GM12891 (cell line): Measurements from ENCODE around the gene TLE3.
"Not testable (repeated sequence)": the region's sequence is repeated elsewhere in the genome, so short reads cannot be mapped to it uniquely, and the experiment has no call there.

Source experiments
- DNase-seq: peaks from one replicate; pipeline ENCODE4 v3.0.0; 2011; ENCODE audit warnings: low spot score; ENCODE audit not compliant: insufficient read length
- FAIRE-seq: peaks from 2 replicates; lab custom pipeline; 2011; peaks lifted over from hg19 to GRCh38; lab: Jason Lieb, UNC
- PAX5 ChIP-seq: IDR thresholded peaks from 2 replicates; pipeline ENCODE4 v1.6.1; 2011; ENCODE audit warnings: low read length, moderate library complexity, mild to moderate bottlenecking; ENCODE audit not compliant: insufficient read depth, severe bottlenecking
- POLR2A ChIP-seq: IDR thresholded peaks from 2 replicates; pipeline ENCODE4 v1.6.1; 2011; ENCODE audit warnings: low read depth, low read length, control low read depth
- POLR2AphosphoS5 ChIP-seq: IDR thresholded peaks from 2 replicates; pipeline ENCODE4 v1.6.1; 2011; ENCODE audit warnings: low read depth, low read length, control low read depth
- POU2F2 ChIP-seq: IDR thresholded peaks from 2 replicates; pipeline ENCODE4 v1.6.1; 2011; ENCODE audit warnings: low read depth, mild to moderate bottlenecking, control low read depth, low read length, moderate library complexity
- SPI1 ChIP-seq: IDR thresholded peaks from 2 replicates; pipeline ENCODE4 v1.6.1; 2011; ENCODE audit warnings: low read depth, low read length, control low read depth
- TAF1 ChIP-seq: IDR thresholded peaks from 2 replicates; pipeline ENCODE4 v1.6.1; 2011; ENCODE audit warnings: low read depth, low read length, control low read depth

Gene TLE3

GRCh38 chr15:70140025-70140542, 42.4 kb upstream of the TLE3 start:
- DNase-seq (no peak), FAIRE-seq (no peak)
- no peak for TF ChIP-seq POLR2AphosphoS5
- no peak for TF ChIP-seq SPI1
- no peak for TF ChIP-seq POU2F2
- no peak for TF ChIP-seq POLR2A
- no peak for TF ChIP-seq PAX5
- TF ChIP-seq TAF1 = no peak

GRCh38 chr15:70137967-70138366, 40.2 kb upstream of the TLE3 start:
- no peak for FAIRE-seq
- DNase-seq = no peak
- TF ChIP-seq POU2F2 (no peak), PAX5 (no peak), SPI1 (no peak), TAF1 (no peak), POLR2AphosphoS5 (no peak), POLR2A (no peak)

- not testable (repeated sequence) for DNase-seq, FAIRE-seq
Measured at GRCh38 chr15:70137021-70137420, 39.3 kb upstream of the TLE3 start.

GRCh38 chr15:70133781-70134421, 36.2 kb upstream of the TLE3 start:
- no peak for TF ChIP-seq POLR2AphosphoS5
- TF ChIP-seq POU2F2 = no peak
- no peak for TF ChIP-seq TAF1
- no peak for TF ChIP-seq POLR2A
- no peak for TF ChIP-seq PAX5
- no peak for TF ChIP-seq SPI1
- FAIRE-seq (no peak), DNase-seq (no peak)

GRCh38 chr15:70133296-70133695, 35.6 kb upstream of the TLE3 start:
- DNase-seq (no peak), FAIRE-seq (no peak)
- TF ChIP-seq POLR2AphosphoS5 (no peak), POU2F2 (no peak), TAF1 (no peak), SPI1 (no peak), POLR2A (no peak), PAX5 (no peak)

GRCh38 chr15:70132571-70132970, 34.9 kb upstream of the TLE3 start:
- DNase-seq = no peak
- FAIRE-seq = no peak

GRCh38 chr15:70132139-70132538, 34.4 kb upstream of the TLE3 start:
- DNase-seq (no peak), FAIRE-seq (no peak)
- TF ChIP-seq POLR2AphosphoS5 (no peak), PAX5 (no peak), TAF1 (no peak), SPI1 (no peak), POU2F2 (no peak), POLR2A (no peak)

More at GRCh38 chr15:70132571-70132970, 34.9 kb upstream of the TLE3 start:
- TF ChIP-seq PAX5 (no peak), POLR2AphosphoS5 (no peak), SPI1 (no peak), TAF1 (no peak), POU2F2 (no peak), POLR2A (no peak)

GRCh38 chr15:70128414-70129140, 30.9 kb upstream of the TLE3 start:
- FAIRE-seq (no peak), DNase-seq (no peak)
- TF ChIP-seq POLR2AphosphoS5 (no peak), PAX5 (no peak), POLR2A (no peak), TAF1 (no peak), POU2F2 (no peak), SPI1 (no peak)

- FAIRE-seq (no peak), DNase-seq (no peak)
Measured at GRCh38 chr15:70127770-70128413, 30.2 kb upstream of the TLE3 start.

More at GRCh38 chr15:70127770-70128413, 30.2 kb upstream of the TLE3 start:
- TF ChIP-seq SPI1 = no peak
- TF ChIP-seq TAF1 = no peak
- TF ChIP-seq PAX5 = no peak
- TF ChIP-seq POU2F2 = no peak
- no peak for TF ChIP-seq POLR2AphosphoS5
- TF ChIP-seq POLR2A = no peak
